GM11168 (cell line): ENCODE data around the gene MAPK13.
"Not testable (repeated sequence)": the region's sequence is repeated elsewhere in the genome, so short reads cannot be mapped to it uniquely, and the experiment has no call there.

Experiments
- in situ Hi-C: fragments of 300-500 bp; cut with MboI; formaldehyde crosslinking; loops from one replicate; pipeline ENCODE4 v1.12.0; 2022; ENCODE audit warnings: low sequenced_read_pairs; ENCODE audit not compliant: unreplicated experiment

Gene MAPK13

GRCh38 chr6:36126553-36127458, 3.5 kb upstream of the MAPK13 start:
- in situ Hi-C loops, result no loop called here

DNA sequence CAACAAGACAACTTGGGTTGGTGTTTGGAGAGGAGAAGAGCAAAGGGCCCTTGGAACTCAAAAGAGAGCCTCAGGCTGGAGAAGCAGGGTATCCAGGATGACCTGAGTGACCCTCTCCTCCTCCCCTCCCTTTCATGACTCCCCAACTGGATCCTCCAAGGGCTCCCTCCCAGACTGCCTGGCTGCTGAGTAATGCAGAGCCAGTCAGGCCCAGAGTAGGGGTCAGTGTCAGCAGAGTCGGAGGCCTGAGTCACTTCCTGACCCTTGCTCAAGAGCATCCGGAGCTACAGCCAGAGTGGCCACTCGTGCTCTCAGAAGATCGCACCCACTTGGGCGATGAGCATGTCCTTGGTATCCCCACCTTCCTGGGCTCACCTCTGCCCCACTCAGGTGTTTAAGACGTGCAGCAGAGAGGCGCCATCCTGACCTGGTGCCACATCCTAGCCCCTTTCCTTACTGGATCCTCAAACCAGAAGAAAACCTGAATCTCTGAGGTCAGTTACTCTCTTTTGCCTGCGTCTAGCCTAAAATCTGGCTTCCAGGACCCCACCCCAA, 2.8 kb upstream of the MAPK13 start:
- in situ Hi-C loops, result no loop called here

DNA sequence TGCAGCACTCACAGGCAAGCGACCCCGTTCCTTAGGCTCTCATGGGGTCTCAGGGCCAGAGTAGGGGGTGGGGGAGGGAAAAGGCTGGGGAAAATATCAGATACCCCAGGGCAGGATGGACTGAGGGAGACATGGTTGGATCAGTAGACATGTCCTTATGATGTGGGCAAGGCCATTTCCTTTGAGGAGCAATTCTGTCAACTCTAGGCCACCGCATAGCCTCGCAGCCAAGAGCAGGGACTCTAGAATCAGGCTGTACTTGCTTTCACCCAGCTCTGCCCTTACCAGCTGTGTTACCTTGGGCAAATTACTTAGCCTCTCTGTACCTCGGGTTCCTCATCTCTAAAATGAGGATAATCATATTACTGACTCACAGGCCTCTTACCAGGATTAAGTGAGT, 2.2 kb upstream of the MAPK13 start:
- in situ Hi-C loops, result no loop called here

DNA sequence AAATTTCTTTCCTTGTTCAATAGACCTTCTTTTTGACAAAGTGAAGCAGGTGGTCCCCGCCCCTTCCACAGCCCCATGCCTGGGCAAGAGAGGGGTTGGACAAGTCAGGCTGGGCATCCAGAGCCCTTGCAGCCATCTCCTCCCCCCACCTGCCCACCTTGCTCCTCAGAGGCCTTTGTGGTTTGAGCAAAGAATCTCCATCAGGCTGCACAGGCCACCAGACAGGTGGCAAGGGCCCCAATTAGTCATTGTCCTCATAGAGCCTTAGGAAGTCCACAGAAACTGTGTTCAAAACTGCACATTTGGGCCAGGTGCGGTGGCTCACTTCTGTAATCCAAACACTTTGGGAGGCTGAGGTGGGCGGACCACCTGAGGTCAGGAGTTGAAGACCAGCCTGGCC, 1.5 kb upstream of the MAPK13 start:
- in situ Hi-C loops, result no loop called here

DNA sequence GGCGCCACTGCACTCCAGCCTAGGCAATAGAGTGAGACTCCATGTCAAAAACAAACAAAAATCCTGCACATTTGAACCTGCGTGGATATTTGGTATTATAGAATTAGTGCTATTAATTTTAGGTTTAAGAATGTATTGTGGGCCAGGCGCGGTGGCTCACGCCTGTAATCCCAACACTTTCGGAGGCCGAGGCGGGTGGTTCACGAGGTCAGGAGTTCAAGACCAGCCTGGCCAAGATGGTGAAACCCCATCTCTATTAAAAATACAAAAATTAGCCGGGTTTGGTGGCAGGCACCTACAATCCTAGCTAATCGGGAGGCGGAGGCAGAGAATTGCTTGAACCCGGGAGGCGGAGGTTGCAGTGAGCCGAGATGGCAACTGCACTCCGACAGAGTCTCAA, 979 bp upstream of the MAPK13 start:
- in situ Hi-C loops, result not testable (repeated sequence)

GRCh38 chr6:36130667-36131510, 576 bp downstream of the MAPK13 start:
- in situ Hi-C loops, result loop anchor here (5.0 kb wide), 1 partner anchor 56 kb away; no protein-coding TSS in a partner anchor

DNA sequence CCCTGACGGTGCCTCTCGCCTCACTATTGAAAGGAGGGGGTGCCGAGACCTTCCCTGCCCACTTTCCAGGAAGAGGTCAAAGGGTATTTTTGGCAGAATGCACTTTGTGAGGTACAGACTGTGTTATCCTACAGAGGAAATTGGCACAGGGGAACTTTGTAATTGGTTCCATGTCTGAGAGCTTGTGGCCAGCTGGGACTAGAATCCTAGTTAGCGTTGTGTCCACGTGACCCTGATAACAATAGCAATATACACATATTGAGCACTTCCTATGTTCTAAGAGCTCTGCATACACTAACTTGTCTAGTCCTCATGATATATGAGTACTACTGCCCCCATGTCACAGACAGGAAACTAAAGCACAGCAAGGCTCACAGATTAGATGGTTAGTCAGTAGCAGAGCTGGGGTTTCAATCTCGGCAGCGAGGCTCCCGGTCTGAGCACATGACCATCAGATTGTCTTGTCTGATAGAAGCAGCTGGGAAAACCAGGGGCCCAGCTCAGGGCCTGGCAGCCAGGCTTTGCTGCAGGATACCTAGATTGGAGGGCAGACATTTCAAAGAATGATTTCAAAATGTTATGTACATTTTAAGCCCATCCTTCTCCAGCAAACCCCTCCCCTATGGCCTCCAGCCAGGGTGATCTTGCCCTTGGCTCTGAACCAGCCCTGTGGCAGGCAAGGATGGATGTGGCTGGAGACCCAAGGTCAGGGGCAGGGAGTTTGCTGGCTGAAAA, 1.4 kb downstream of the MAPK13 start:
- in situ Hi-C loops, result loop anchor here (5.0 kb wide), 1 partner anchor 56 kb away; no protein-coding TSS in a partner anchor

GRCh38 chr6:36132246-36132895, 2.1 kb downstream of the MAPK13 start:
- in situ Hi-C loops, result loop anchor here (5.0 kb wide), 1 partner anchor 55 kb away; no protein-coding TSS in a partner anchor

GRCh38 chr6:36133148-36133547, 2.8 kb downstream of the MAPK13 start:
- in situ Hi-C loops, result loop anchor here (5.0 kb wide), 1 partner anchor 54 kb away; no protein-coding TSS in a partner anchor

- in situ Hi-C loops, result loop anchor here (5.0 kb wide), 1 partner anchor 53 kb away; no protein-coding TSS in a partner anchor
Observed at GRCh38 chr6:36133912-36134311, 3.6 kb downstream of the MAPK13 start.

DNA sequence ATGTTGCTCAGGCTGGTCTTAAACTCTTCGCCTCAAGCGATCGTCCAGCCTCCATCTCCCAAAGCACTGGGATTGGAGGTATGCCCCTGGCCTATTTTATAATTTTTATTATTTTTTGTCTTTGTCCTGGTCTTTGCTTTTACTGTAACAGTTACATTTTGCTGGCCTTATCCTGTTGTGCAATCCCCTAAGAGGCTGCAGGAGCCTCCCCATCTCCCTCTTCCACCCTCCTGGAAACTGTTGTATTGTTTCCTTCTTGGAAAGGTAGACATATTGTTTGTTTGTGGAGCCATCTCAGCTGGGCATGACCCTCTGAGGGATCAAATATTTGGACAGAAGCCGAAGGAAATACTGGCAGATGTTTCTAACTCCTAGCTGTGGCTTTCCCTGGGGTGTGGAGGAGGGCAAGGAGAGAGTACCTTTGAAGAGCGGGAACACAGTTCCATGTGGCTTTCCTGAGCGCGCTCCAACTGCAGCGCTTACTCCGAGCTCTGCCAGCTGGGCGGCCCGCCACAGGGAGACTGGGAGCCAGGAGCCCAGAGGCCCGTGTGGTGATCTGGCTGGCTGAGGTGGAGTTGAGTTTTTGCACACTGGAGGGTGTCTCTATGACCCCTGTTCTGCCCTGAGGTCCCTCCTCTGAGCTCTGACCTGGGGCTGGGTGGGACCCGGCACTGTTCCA, 4.9 kb downstream of the MAPK13 start:
- in situ Hi-C loops, result no loop called here

GRCh38 chr6:36136034-36136433, 5.7 kb downstream of the MAPK13 start:
- in situ Hi-C loops, result no loop called here

- in situ Hi-C loops, result no loop called here
Observed at GRCh38 chr6:36136551-36136950, 6.2 kb downstream of the MAPK13 start.

DNA sequence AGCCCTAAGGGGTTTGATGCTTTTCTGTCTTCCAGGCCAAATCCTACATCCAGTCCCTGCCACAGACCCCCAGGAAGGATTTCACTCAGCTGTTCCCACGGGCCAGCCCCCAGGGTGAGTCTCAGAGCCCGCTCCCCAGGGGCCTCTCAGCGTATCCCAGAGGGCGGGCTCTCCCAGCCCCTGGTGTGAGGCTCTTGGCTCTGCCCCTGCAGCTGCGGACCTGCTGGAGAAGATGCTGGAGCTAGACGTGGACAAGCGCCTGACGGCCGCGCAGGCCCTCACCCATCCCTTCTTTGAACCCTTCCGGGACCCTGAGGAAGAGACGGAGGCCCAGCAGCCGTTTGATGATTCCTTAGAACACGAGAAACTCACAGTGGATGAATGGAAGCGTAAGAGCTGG, 8.4 kb downstream of the MAPK13 start:
- in situ Hi-C loops, result no loop called here

- in situ Hi-C loops, result no loop called here
Observed at GRCh38 chr6:36139431-36139830, 9.1 kb downstream of the MAPK13 start.

- in situ Hi-C loops, result no loop called here
Observed at GRCh38 chr6:36139991-36140710, 9.8 kb downstream of the MAPK13 start.

- in situ Hi-C loops, result no loop called here
Observed at GRCh38 chr6:36141091-36141490, 10.8 kb downstream of the MAPK13 start.

DNA sequence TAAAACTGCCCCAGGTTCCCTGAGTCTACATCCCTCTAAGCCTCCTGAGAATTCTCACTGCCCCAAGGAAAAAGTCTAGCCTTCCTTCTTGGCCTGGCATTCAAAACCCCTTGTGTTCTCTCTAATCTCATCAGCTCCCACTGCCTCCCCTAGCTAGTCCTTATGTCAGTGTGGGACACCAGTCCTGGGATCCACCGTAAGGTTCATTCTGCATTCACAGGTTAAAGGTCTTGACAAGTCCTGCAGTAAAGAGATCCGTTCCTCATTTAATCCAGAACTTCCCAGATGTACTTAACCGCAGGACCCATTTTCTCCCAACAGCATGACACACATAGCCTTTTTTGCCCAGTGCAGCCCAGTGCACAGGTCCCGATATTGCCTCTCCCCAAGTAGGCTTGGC, 11.6 kb downstream of the MAPK13 start:
- in situ Hi-C loops, result no loop called here
